Small intestine (tissue), 7 donors: ENCODE measurements around the gene IFNAR2. TPM values are rescaled to one million over a fixed set of nuclear protein-coding genes. Genes with fewer than 3 reads are reported as not detected.
A peak's percentile ranks its signal among the peaks of the same experiment; 100 is the strongest.
"Not testable (repeated sequence)": the region's sequence is repeated elsewhere in the genome, so short reads cannot be mapped to it uniquely, and the experiment has no call there.

ENCODE experiments used
- DNase-seq, 2 donors: peaks; one replicate each; pipeline versions ENCODE4 v3.0.0 to v3.0.0-alpha.2; 2013
- FAIRE-seq: peaks from 2 replicates; lab custom pipeline; 2012; peaks lifted over from hg19 to GRCh38; lab: Jason Lieb, UNC
- H3K27ac ChIP-seq, 3 donors: one replicate each; pipeline ENCODE4 v1.5.1; 2013; ENCODE audit warnings: low read length in 2 of 3, mild to moderate bottlenecking in 2 of 3, control low read depth in 1 of 3, inconsistent platforms in 1 of 3, low read depth in 1 of 3, moderate library complexity in 1 of 3
- H3K27me3 ChIP-seq, 3 donors: one replicate each; pipeline ENCODE4 v1.6.1; 2013; ENCODE audit warnings: low read length in 3 of 3, inconsistent platforms in 1 of 3; ENCODE audit not compliant: control insufficient read depth in 3 of 3, insufficient read depth in 3 of 3
- H3K36me3 ChIP-seq, 3 donors: one replicate each; pipeline ENCODE4 v1.6.1; 2013; ENCODE audit warnings: low read length in 3 of 3, inconsistent platforms in 1 of 3, low read depth in 1 of 3, mild to moderate bottlenecking in 1 of 3, moderate library complexity in 1 of 3; ENCODE audit not compliant: control insufficient read depth in 3 of 3, insufficient read depth in 2 of 3
- H3K4me1 ChIP-seq, 3 donors: one replicate each; pipeline ENCODE4 v1.6.1; 2013; ENCODE audit warnings: low read length in 2 of 3, inconsistent platforms in 1 of 3, low read depth in 1 of 3, mild to moderate bottlenecking in 1 of 3, moderate library complexity in 1 of 3; ENCODE audit not compliant: control insufficient read depth in 3 of 3, insufficient read depth in 2 of 3
- H3K4me3 ChIP-seq, 3 donors: one replicate each; pipeline ENCODE4 v1.5.1; 2013; ENCODE audit warnings: low read length in 3 of 3, control low read depth in 1 of 3, inconsistent platforms in 1 of 3, low read depth in 1 of 3, mild to moderate bottlenecking in 1 of 3, moderate library complexity in 1 of 3
- H3K9me3 ChIP-seq, 2 donors: one replicate each; pipeline ENCODE4 v1.6.1; 2013; ENCODE audit warnings: low read depth in 1 of 2, low read length in 1 of 2; ENCODE audit not compliant: control insufficient read depth in 2 of 2, insufficient read depth in 1 of 2
- WGBS, 3 donors: extraction: QIAGEN DNeasy Blood & Tissue Kit; methylation state at CpG; one replicate each; pipeline ENCODE4 v1.1.7; 2013; 5-methylcytosine and 5-hydroxymethylcytosine counted together
- polyA plus RNA-seq, 4 donors: library from polyadenylated mRNA; stranded (reverse) in 3 of 4; unstranded in 1 of 4; fragments of 200-250 nt in 3 of 4; fragments of 120-200 nt in 1 of 4; gene quantifications; one replicate each; pipeline versions ENCODE4 v1.2.1 to v1.2.3, GENCODE V29; 2013
- donor health status: healthy with polysubstance abuse.
- donor health status: control.
- donor health status: control.
- donor health status: Bipolar disorder and iron deficiency.
- donor health status: healthy.

The IFNAR2 gene
- polyA plus RNA-seq, 4 donors: 4.9 to 29.7 (median 14.2) TPM

- FAIRE-seq: no peak
Observed at GRCh38 chr21:33219300-33219699, 10.4 kb upstream of the IFNAR2 start.

GRCh38 chr21:33219954-33220353 lies 9.8 kb upstream of the IFNAR2 start:
- no peak for FAIRE-seq

More at GRCh38 chr21:33219300-33219699, 10.4 kb upstream of the IFNAR2 start:
- H3K27ac ChIP-seq: no peak overlapping the region
- H3K36me3 ChIP-seq: no peaks in the 10 kb centered on the region
- H3K9me3 ChIP-seq: peaks cover 0 to 3% of the 10 kb centered on the region in 2 donors
- no peaks in the 10 kb centered on the region for H3K27me3 ChIP-seq
- H3K4me3 ChIP-seq: no peak overlapping the region
- 93 to 95% (median 94%) methylated on average over 3 of the region's 3 CpGs for WGBS, 3 donors
- peaks cover 0 to 20% (median 0%) of the 10 kb centered on the region in 3 donors for H3K4me1 ChIP-seq
- DNase-seq: no peak

GRCh38 chr21:33225376-33225775 lies 4.4 kb upstream of the IFNAR2 start:
- H3K4me3 ChIP-seq, FAIRE-seq, H3K27me3 ChIP-seq, DNase-seq, H3K36me3 ChIP-seq, H3K9me3 ChIP-seq: not testable (repeated sequence)
- H3K27ac ChIP-seq: peak overlapping the region in 1 of 3 donors; percentile 85
- H3K4me1 ChIP-seq: peaks cover 0 to 34% (median 0%) of the 10 kb centered on the region in 3 donors
- 88 to 93% (median 92%) methylated on average over 3 of the region's 3 CpGs for WGBS, 3 donors

More at GRCh38 chr21:33219954-33220353, 9.8 kb upstream of the IFNAR2 start:
- WGBS, 3 donors: 87 to 91% (median 87%) methylated on average over 3 of the region's 3 CpGs
- Histone ChIP-seq H3K27ac (no peak overlapping the region), H3K9me3 (peaks cover 0 to 3% of the 10 kb centered on the region in 2 donors), H3K4me1 (peaks cover 0 to 20% (median 0%) of the 10 kb centered on the region in 3 donors), H3K36me3 (no peaks in the 10 kb centered on the region), H3K4me3 (no peak overlapping the region), H3K27me3 (no peaks in the 10 kb centered on the region)
- no peak for DNase-seq

GRCh38 chr21:33228455-33228854 lies 1.3 kb upstream of the IFNAR2 start:
- H3K9me3 ChIP-seq: no peaks in the 10 kb centered on the region
- DNase-seq: no peak
- no peaks in the 10 kb centered on the region for H3K27me3 ChIP-seq
- no peak overlapping the region for H3K4me3 ChIP-seq
- H3K27ac ChIP-seq: no peak overlapping the region
- peaks cover 0 to 3% (median 0%) of the 10 kb centered on the region in 3 donors for H3K36me3 ChIP-seq
- peaks cover 0 to 42% (median 2%) of the 10 kb centered on the region in 3 donors for H3K4me1 ChIP-seq
- WGBS, 3 donors: 55 to 74% (median 60%) methylated on average over 3 of the region's 3 CpGs
- FAIRE-seq: no peak

- DNase-seq (no peak), FAIRE-seq (no peak)
- Histone ChIP-seq H3K9me3 (no peaks in the 10 kb centered on the region), H3K36me3 (peaks cover 0 to 3% (median 0%) of the 10 kb centered on the region in 3 donors), H3K27ac (peak overlapping the region in 2 of 3 donors; percentile 70 to 75), H3K4me1 (peaks cover 0 to 42% (median 2%) of the 10 kb centered on the region in 3 donors), H3K4me3 (peak overlapping the region in 2 of 3 donors; percentile 46 to 98), H3K27me3 (no peaks in the 10 kb centered on the region)
- whole genome bisulfite sequencing, 3 donors: 39 to 42% (median 40%) methylated on average over 18 of the region's 18 CpGs
Observed at GRCh38 chr21:33229099-33229783, 497 bp upstream of the IFNAR2 start.

- peak overlapping the region; percentile 88 to 98 (median 96) for H3K27ac ChIP-seq
- 0 to 2% (median 0%) methylated on average over 27 to 30 of the region's 30 CpGs for WGBS, 3 donors
- H3K4me3 ChIP-seq: peak overlapping the region; percentile 96 to 99 (median 98)
- H3K27me3 ChIP-seq: no peaks in the 10 kb centered on the region
- peak; percentile 42 to 77 for DNase-seq
- no peaks in the 10 kb centered on the region for H3K9me3 ChIP-seq
- peaks cover 0 to 6% (median 0%) of the 10 kb centered on the region in 3 donors for H3K36me3 ChIP-seq
- FAIRE-seq: no peak
- H3K4me1 ChIP-seq: peaks cover 0 to 42% (median 2%) of the 10 kb centered on the region in 3 donors
Observed at GRCh38 chr21:33230545-33231324, 997 bp downstream of the IFNAR2 start.

GRCh38 chr21:33231526-33231925 lies 1.8 kb downstream of the IFNAR2 start:
- peak overlapping the region in 2 of 3 donors; percentile 9 to 15 for H3K4me3 ChIP-seq
- H3K4me1 ChIP-seq: peaks cover 0 to 35% (median 2%) of the 10 kb centered on the region in 3 donors
- H3K27ac ChIP-seq: peak overlapping the region in 2 of 3 donors; percentile 61 to 88
- DNase-seq (no peak), FAIRE-seq (no peak)
- 54 to 79% (median 55%) methylated on average over 8 of the region's 8 CpGs for WGBS, 3 donors
- no peaks in the 10 kb centered on the region for H3K9me3 ChIP-seq
- no peaks in the 10 kb centered on the region for H3K27me3 ChIP-seq
- peaks cover 0 to 13% (median 0%) of the 10 kb centered on the region in 3 donors for H3K36me3 ChIP-seq
